Osteoblast (primary cell): Measurements from ENCODE around the gene PHF11. TPM values are rescaled to one million over a fixed set of nuclear protein-coding genes. Genes with fewer than 3 reads are reported as not detected.

Experiments
- total RNA-seq: library from RNA; depleted of rRNA; stranded (reverse); fragments of >200 nt; gene quantifications from 2 replicates; pipeline ENCODE4 v1.2.3, GENCODE V29; 2012

PHF11 gene
- total RNA-seq, 1 donor, result 29.7 TPM

Other genes with a start within 250 kb of the PHF11 start
- gene CDADC1, start 248.0 kb upstream of the PHF11 start, total RNA-seq, result 3.2 and 3.6 TPM in 2 replicates
- gene CAB39L, start 51.9 kb upstream of the PHF11 start, total RNA-seq, result 12.3 and 15.6 TPM in 2 replicates
- 13.8 and 18.6 TPM in 2 replicates for gene SETDB2, start 51.7 kb upstream of the PHF11 start, total RNA-seq
- 26.4 and 27.4 TPM in 2 replicates for gene RCBTB1, start 89.6 kb downstream of the PHF11 start, total RNA-seq
- gene ARL11, start 132.6 kb downstream of the PHF11 start, total RNA-seq, result not detected in 2 replicates
- 26.1 and 38.9 TPM in 2 replicates for gene EBPL, start 195.5 kb downstream of the PHF11 start, total RNA-seq